ENCODE results near the gene CYP27B1. TPM values are rescaled to one million over a fixed set of nuclear protein-coding genes. Genes with fewer than 3 reads are reported as not detected.

Gene CYP27B1
- total RNA-seq, 2 donors from 2014 or later, result 0.81 to 2.2 TPM

GRCh38 chr12:57732726-57733593 is 33.9 kb downstream of the CYP27B1 start:
- DNase-seq (ENCODE audit: low spot score) (no peak), ATAC-seq (ENCODE audit: insufficient number of reproducible peaks, low FRiP score, low read depth) (no peak)
- Histone ChIP-seq H3K9me3 (no peaks in the 10 kb centered on the region), H3K4me1 (ENCODE audit: control insufficient read depth in 1 of 2, low read depth in 2 of 2) (peaks cover 19 to 26% of the 10 kb centered on the region in 2 donors), H3K36me3 (no peaks in the 10 kb centered on the region), H3K27me3 (replicated peaks; ENCODE audit: insufficient read depth) (peaks cover 21% of the 10 kb centered on the region), H3K27ac (no peak overlapping the region), H3K4me3 (no peak overlapping the region)
- no peak for TF ChIP-seq CTCF (IDR thresholded peaks at IDR 0.05)

GRCh38 chr12:57732270-57732669 is 34.6 kb downstream of the CYP27B1 start:
- Histone ChIP-seq H3K27ac (no peak overlapping the region), H3K4me1 (ENCODE audit: control insufficient read depth in 1 of 2, low read depth in 2 of 2) (peaks cover 12 to 23% of the 10 kb centered on the region in 2 donors), H3K27me3 (replicated peaks; ENCODE audit: insufficient read depth) (peaks cover 15% of the 10 kb centered on the region), H3K36me3 (no peaks in the 10 kb centered on the region), H3K9me3 (no peaks in the 10 kb centered on the region), H3K4me3 (no peak overlapping the region)
- no peak for DNase-seq (ENCODE audit: low spot score)
- no peak for ATAC-seq (ENCODE audit: insufficient number of reproducible peaks, low FRiP score, low read depth)
- TF ChIP-seq CTCF (IDR thresholded peaks at IDR 0.05), result no peak

- Histone ChIP-seq H3K4me1 (ENCODE audit: control insufficient read depth in 1 of 2, low read depth in 2 of 2) (peaks cover 7 to 23% of the 10 kb centered on the region in 2 donors), H3K36me3 (no peaks in the 10 kb centered on the region), H3K9me3 (no peaks in the 10 kb centered on the region), H3K4me3 (no peak overlapping the region), H3K27me3 (replicated peaks; ENCODE audit: insufficient read depth) (peaks cover 8% of the 10 kb centered on the region), H3K27ac (no peak overlapping the region)
- no peak for TF ChIP-seq CTCF (IDR thresholded peaks at IDR 0.05)
- DNase-seq (ENCODE audit: low spot score) (no peak), ATAC-seq (ENCODE audit: insufficient number of reproducible peaks, low FRiP score, low read depth) (no peak)
Measured at GRCh38 chr12:57731411-57732080, 35.3 kb downstream of the CYP27B1 start.

GRCh38 chr12:57730336-57731067 is 36.4 kb downstream of the CYP27B1 start:
- Histone ChIP-seq H3K4me1 (ENCODE audit: control insufficient read depth in 1 of 2, low read depth in 2 of 2) (peaks cover 0 to 21% of the 10 kb centered on the region in 2 donors), H3K27ac (no peak overlapping the region), H3K9me3 (no peaks in the 10 kb centered on the region), H3K4me3 (no peak overlapping the region), H3K36me3 (no peaks in the 10 kb centered on the region), H3K27me3 (replicated peaks; ENCODE audit: insufficient read depth) (no peaks in the 10 kb centered on the region)
- TF ChIP-seq CTCF (IDR thresholded peaks at IDR 0.05), result no peak
- ATAC-seq (ENCODE audit: insufficient number of reproducible peaks, low FRiP score, low read depth), result no peak
- DNase-seq (ENCODE audit: low spot score), result no peak

Data from thoracic aorta (tissue), 2 donors.